Measurements from ENCODE around the gene TBCD. TPM values are rescaled to one million over a fixed set of nuclear protein-coding genes. Genes with fewer than 3 reads are reported as not detected.

TBCD gene
- total and polyA plus RNA-seq, 5 experiments from 2014 or later, result 41.2 to 170 (median 91.9) TPM

DNA sequence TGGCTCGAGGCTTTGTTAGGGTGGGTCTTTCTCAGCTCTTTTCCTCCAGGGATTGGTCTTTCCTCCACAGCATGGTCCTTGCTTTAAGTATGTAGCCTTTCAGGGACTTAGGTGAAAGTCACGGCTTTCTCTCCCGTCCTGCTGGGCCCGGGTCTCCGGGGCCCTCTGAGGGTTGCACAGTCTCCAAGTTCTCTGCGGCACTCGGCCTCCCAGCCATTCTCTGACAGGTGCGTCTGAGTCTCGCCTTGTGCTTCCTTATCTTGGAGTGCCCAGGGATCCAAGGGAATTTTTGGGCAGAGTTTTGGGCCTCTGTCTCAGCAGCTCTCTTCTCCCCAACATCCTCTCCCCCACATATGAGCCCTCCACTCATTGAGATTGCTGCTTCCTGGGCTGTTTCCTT lies 51.3 kb downstream of the TBCD start:
- Mint-ChIP-seq H3K9me3 (no peaks in the 10 kb centered on the region), H3K4me3 (no peak overlapping the region), H3K27me3 (peaks cover 0 to 1% (median 0%) of the 10 kb centered on the region in 5 donors), H3K36me3 (peaks cover 0 to 38% (median 8%) of the 10 kb centered on the region in 3 donors), H3K4me1 (peaks cover 0 to 19% (median 13%) of the 10 kb centered on the region in 4 donors), H3K27ac (peak overlapping the region in 2 of 10 donors; percentile 25 to 46)
- ATAC-seq (no peak), DNase-seq (no peak)
- POLR2A ChIA-PET, result no interaction called here

DNA sequence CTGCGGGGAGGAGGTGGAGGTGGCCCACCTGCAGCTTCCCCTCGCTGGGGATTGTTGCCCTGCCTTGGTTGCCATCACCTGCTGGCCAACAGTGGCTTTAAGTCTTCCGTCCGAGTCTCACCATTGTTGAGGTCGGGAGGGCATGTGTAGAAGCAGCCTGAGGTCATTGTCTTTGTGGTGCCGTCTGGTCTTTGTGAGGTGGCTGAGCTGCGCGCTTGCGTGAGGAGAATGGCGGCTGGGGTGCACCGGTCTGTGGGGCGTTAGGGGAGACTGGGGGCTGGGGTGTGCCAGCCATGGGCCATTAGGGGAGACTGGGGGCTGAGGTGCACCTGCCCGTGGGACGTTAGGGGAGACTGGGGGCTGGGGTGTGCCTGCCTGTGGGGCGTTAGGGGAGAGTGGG lies 51.7 kb downstream of the TBCD start:
- Mint-ChIP-seq H3K27me3 (peaks cover 0 to 1% (median 0%) of the 10 kb centered on the region in 5 donors), H3K4me1 (peaks cover 0 to 19% (median 13%) of the 10 kb centered on the region in 4 donors), H3K9me3 (no peaks in the 10 kb centered on the region), H3K4me3 (no peak overlapping the region), H3K27ac (peak overlapping the region in 1 of 10 donors; percentile 25), H3K36me3 (peaks cover 0 to 34% (median 6%) of the 10 kb centered on the region in 3 donors)
- peak in 1 of 10 donors; percentile 21 for DNase-seq
- no peak for ATAC-seq
- POLR2A ChIA-PET, result no interaction called here

DNA sequence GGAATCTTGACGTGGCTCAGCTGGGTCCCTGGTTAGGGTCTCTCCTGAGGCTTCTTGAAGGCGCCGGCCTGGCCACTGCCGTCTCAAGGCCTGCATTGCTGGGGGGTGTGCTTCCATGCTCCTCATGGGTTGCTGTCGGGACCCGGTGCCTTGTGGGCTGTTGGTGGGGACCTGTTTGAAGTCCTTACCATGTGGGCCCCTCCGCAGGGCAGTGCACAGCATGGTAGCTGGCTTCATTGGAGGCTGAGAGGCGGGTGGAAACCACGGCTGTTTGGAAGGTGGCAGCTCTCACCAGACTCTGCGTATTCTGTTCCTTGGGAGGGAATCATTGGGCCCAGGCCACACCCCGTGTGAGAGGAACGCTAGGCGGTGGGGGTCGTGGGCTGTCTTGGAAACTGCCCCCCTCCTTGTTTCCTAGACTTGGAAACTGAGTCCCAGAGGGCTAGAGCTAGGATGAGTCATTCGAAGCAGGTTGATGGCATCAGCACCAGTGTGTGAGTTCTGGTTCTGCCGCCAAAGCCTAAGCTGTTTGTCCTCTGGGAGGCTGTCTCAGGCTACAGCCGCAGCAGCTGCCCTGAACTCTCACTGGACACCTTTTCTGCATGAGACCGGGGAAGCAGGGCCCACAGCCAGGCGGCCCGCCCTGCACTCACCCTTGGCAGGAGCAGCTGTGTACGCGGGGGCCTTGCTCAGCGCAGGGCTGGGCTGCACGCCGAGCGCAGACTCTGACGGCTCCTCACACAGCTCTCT lies 52.8 kb downstream of the TBCD start:
- no peak overlapping the region for H3K4me3 Mint-ChIP-seq
- H3K36me3 Mint-ChIP-seq, result peaks cover 0 to 28% (median 6%) of the 10 kb centered on the region in 3 donors
- no peaks in the 10 kb centered on the region for H3K9me3 Mint-ChIP-seq
- peaks cover 0 to 1% (median 0%) of the 10 kb centered on the region in 5 donors for H3K27me3 Mint-ChIP-seq
- DNase-seq (peak in 1 of 10 donors; percentile 49), ATAC-seq (no peak)
- peaks cover 0 to 19% (median 13%) of the 10 kb centered on the region in 4 donors for H3K4me1 Mint-ChIP-seq
- peak overlapping the region in 1 of 10 donors; percentile 8 for H3K27ac Mint-ChIP-seq
- POLR2A ChIA-PET, result no interaction called here

DNA sequence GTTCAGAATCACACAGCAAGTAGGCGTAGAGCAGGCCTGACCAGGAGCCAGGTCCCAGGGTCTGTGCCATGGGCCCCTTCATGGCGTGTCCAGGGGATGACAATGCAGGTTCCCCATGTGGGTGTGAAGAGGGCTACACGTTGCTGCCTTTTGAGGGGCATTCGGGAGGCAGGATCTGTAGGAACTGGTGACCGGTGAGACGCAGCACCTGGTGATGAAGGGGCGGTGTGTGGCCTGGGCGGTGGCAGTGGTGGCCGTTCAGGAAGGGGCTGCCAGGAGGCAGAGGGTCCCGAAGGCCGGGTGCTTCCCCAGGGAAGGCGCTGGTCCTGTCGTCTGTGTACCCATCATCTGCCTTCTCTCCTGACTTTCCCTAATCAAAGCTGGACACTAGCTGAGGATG lies 53.4 kb downstream of the TBCD start:
- H3K36me3 Mint-ChIP-seq, result peaks cover 0 to 27% (median 4%) of the 10 kb centered on the region in 3 donors
- H3K27me3 Mint-ChIP-seq, result peaks cover 0 to 1% (median 0%) of the 10 kb centered on the region in 5 donors
- H3K27ac Mint-ChIP-seq, result no peak overlapping the region
- no peaks in the 10 kb centered on the region for H3K9me3 Mint-ChIP-seq
- DNase-seq, result no peak
- POLR2A ChIA-PET, result no interaction called here
- no peak overlapping the region for H3K4me3 Mint-ChIP-seq
- H3K4me1 Mint-ChIP-seq, result peaks cover 0 to 19% (median 11%) of the 10 kb centered on the region in 4 donors
- no peak for ATAC-seq

DNA sequence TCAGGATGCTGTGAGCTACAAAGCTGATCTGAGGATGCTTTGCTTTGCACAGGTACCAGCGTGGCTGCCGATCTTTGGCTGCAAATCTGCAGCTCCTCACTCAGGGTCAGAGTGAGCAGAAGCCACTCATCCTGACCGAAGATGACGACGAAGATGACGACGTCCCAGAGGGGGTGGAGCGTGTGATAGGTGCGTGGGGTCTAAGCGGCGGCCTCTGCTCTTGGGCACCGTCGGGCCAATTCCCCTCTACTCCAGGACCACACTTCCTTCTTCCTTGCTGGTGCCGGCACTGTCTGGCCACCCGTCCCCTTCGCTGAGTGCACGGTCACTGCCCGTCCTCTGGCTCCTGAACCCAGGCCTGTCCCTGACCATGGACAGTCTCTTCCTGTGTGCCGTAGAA lies 54.0 kb downstream of the TBCD start:
- POLR2A ChIA-PET, result no interaction called here
- Mint-ChIP-seq H3K27me3 (peaks cover 0 to 1% (median 0%) of the 10 kb centered on the region in 5 donors), H3K4me1 (peaks cover 0 to 19% (median 11%) of the 10 kb centered on the region in 4 donors), H3K9me3 (no peaks in the 10 kb centered on the region), H3K27ac (peak overlapping the region in 2 of 10 donors; percentile 71 to 80), H3K4me3 (no peak overlapping the region), H3K36me3 (peaks cover 0 to 28% (median 4%) of the 10 kb centered on the region in 3 donors)
- DNase-seq (peak in 1 of 10 donors; percentile 44), ATAC-seq (no peak)

DNA sequence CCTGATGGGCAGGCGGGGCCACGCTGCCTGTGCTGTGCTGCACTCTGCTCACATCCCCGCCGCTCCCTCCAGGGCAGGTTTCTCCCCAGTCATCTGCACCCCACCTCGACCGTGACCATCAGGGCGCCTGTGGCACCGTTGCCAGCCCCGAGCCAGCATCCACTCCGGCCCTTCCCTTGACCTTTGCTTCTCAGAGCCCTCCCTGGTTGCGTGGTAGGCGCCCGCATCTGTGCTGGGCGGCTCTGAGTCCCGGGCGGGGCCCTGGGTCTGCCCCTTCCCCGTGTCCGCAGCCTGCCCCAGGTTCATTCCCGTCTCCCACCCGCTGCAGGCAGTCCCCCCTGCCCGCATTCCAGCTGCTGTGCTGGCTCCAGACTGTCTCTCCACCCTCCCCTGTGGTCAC lies 54.8 kb downstream of the TBCD start:
- ATAC-seq (no peak), DNase-seq (peak in 1 of 10 donors; percentile 36)
- H3K4me1 Mint-ChIP-seq, result peaks cover 0 to 13% (median 7%) of the 10 kb centered on the region in 4 donors
- POLR2A ChIA-PET, result no interaction called here
- peaks cover 0 to 30% (median 3%) of the 10 kb centered on the region in 3 donors for H3K36me3 Mint-ChIP-seq
- H3K4me3 Mint-ChIP-seq, result no peak overlapping the region
- H3K27me3 Mint-ChIP-seq, result peaks cover 0 to 1% (median 0%) of the 10 kb centered on the region in 5 donors
- peak overlapping the region in 1 of 10 donors; percentile 70 for H3K27ac Mint-ChIP-seq
- no peaks in the 10 kb centered on the region for H3K9me3 Mint-ChIP-seq

DNA sequence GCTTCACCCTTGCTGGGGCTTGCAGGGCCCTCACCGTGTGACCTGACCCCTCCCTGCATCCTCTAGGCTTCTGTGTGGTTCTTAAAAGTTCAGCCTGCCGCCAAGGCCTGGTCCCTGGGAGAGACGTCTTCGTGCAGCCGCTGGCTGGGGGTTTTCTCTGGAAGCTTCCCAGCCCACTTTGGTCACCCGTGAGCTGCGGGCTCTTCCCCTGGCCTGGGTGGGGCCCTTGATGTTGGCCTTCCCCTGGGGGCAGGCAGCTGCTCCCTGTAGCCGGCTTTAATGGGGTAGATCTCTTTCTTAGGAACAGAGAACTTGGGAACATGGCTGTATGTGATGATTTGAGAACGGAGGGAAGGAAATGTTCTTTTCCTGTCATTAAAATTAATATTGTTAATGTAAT lies 55.2 kb downstream of the TBCD start:
- no peak for ATAC-seq
- no peak overlapping the region for H3K4me3 Mint-ChIP-seq
- POLR2A ChIA-PET, result interaction anchor here (0.6 kb wide), 1 partner anchor 58 kb away, joined by 3 read pairs; no protein-coding TSS in a partner anchor
- H3K36me3 Mint-ChIP-seq, result peaks cover 0 to 33% (median 6%) of the 10 kb centered on the region in 3 donors
- DNase-seq, result no peak
- H3K27me3 Mint-ChIP-seq, result peaks cover 0 to 1% (median 0%) of the 10 kb centered on the region in 5 donors
- H3K9me3 Mint-ChIP-seq, result no peaks in the 10 kb centered on the region
- H3K4me1 Mint-ChIP-seq, result peaks cover 0 to 8% (median 6%) of the 10 kb centered on the region in 4 donors
- H3K27ac Mint-ChIP-seq, result peak overlapping the region in 1 of 10 donors; percentile 70

DNA sequence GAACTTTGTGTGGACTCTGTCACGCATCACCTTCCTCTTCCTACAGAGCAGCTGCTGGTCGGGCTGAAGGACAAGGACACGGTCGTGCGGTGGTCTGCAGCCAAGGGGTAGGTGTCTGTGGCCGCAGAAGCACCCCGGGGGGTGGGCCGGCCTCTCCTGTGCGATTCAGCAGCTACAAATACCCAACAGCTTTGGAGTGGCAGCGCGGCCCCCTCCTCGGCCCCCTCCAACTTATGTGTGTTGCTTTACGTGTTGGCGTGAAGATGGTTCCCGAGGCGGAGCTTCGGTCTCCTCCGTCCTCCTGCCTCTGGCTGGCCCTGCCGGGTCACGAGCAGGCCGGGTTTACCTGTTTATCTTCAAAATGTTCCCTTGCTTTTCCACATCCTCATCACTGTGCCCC lies 55.7 kb downstream of the TBCD start:
- Mint-ChIP-seq H3K27ac (peak overlapping the region in 1 of 10 donors; percentile 70), H3K4me3 (no peak overlapping the region), H3K4me1 (peaks cover 0 to 6% (median 4%) of the 10 kb centered on the region in 4 donors), H3K9me3 (no peaks in the 10 kb centered on the region), H3K27me3 (peaks cover 0 to 1% (median 0%) of the 10 kb centered on the region in 5 donors), H3K36me3 (peaks cover 0 to 33% (median 6%) of the 10 kb centered on the region in 3 donors)
- DNase-seq (peak in 1 of 10 donors; percentile 35), ATAC-seq (no peak)
- POLR2A ChIA-PET, result interaction anchor here (0.6 kb wide), 1 partner anchor 57 kb away, joined by 3 read pairs; no protein-coding TSS in a partner anchor

DNA sequence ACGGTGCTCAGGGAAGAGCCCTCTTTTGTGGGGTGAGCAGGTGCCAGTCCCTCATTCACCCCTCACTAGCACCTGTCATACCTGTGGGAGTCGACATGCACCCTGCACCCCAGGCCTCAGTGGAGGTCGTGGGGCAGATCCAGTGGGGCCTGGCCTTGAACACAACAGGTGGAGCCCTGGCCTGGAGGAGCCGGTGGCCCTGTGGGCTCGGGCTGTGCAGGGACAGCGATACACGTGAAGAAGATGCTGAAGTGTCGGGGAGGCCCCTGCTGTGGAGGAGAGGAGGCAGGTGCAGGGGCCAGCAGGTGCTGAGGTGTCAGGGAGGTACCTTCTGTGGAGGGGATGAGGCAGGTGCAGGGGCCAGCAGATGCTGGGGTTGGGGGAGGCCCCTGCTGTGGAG lies 56.1 kb downstream of the TBCD start:
- peaks cover 0 to 6% (median 2%) of the 10 kb centered on the region in 4 donors for H3K4me1 Mint-ChIP-seq
- POLR2A ChIA-PET, result no interaction called here
- ATAC-seq, result no peak
- H3K4me3 Mint-ChIP-seq, result no peak overlapping the region
- H3K9me3 Mint-ChIP-seq, result no peaks in the 10 kb centered on the region
- peaks cover 0 to 1% (median 0%) of the 10 kb centered on the region in 5 donors for H3K27me3 Mint-ChIP-seq
- H3K36me3 Mint-ChIP-seq, result peaks cover 0 to 31% (median 4%) of the 10 kb centered on the region in 3 donors
- H3K27ac Mint-ChIP-seq, result peak overlapping the region in 1 of 10 donors; percentile 70
- DNase-seq, result no peak

DNA sequence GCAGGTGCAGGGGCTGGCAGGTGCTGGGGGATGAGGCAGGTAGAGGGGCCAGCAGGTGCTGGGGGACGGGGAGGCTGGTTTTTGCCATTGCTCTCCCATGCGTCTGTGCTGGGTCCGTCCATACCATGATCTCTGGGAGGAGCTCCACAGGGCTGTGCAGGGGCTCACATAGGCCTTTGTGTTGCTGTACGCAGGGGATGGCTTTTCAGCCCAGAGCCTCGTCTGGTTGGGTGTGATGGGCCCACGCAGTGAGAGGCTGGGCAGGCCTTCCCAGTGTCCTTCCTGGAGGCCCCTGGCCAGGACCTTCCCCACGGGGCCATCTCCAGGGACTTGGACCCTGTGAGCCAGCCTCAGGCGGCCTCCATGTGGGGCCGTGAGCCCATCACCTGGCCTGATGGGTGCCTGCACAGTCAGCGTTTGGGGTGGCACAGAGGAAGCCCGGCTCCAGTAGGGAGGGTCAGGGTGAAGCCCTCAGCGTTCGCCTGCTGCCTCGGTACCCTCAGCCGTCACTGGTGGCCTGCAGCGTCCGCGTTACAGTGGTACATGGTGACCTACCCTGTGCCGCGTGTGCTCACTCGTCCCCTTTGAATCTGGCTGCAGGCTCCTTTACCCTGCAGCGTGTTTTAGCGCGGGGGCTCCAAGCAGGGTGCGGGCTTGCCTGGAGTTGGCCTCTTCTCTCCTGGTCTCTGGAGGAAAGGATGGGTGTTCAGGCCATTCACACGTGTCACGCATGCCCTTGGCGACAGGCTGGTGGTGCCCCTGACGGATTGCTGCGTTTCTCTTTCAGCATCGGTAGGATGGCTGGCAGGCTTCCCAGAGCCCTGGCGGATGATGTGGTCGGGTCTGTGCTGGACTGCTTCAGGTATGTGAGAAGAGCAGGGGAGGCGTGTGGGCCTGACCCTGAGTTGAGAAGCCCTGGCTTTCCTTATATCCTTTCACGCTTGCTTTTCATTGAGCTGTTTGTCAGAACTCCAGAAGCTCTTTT lies 57.3 kb downstream of the TBCD start:
- H3K4me3 Mint-ChIP-seq, result no peak overlapping the region
- H3K36me3 Mint-ChIP-seq, result peaks cover 0 to 39% (median 10%) of the 10 kb centered on the region in 3 donors
- DNase-seq (peak in 1 of 10 donors; percentile 53), ATAC-seq (no peak)
- POLR2A ChIA-PET, result no interaction called here
- peaks cover 0 to 3% (median 0%) of the 10 kb centered on the region in 4 donors for H3K4me1 Mint-ChIP-seq
- H3K27me3 Mint-ChIP-seq, result peaks cover 0 to 1% (median 0%) of the 10 kb centered on the region in 5 donors
- H3K27ac Mint-ChIP-seq, result peak overlapping the region in 1 of 10 donors; percentile 48
- no peaks in the 10 kb centered on the region for H3K9me3 Mint-ChIP-seq

DNA sequence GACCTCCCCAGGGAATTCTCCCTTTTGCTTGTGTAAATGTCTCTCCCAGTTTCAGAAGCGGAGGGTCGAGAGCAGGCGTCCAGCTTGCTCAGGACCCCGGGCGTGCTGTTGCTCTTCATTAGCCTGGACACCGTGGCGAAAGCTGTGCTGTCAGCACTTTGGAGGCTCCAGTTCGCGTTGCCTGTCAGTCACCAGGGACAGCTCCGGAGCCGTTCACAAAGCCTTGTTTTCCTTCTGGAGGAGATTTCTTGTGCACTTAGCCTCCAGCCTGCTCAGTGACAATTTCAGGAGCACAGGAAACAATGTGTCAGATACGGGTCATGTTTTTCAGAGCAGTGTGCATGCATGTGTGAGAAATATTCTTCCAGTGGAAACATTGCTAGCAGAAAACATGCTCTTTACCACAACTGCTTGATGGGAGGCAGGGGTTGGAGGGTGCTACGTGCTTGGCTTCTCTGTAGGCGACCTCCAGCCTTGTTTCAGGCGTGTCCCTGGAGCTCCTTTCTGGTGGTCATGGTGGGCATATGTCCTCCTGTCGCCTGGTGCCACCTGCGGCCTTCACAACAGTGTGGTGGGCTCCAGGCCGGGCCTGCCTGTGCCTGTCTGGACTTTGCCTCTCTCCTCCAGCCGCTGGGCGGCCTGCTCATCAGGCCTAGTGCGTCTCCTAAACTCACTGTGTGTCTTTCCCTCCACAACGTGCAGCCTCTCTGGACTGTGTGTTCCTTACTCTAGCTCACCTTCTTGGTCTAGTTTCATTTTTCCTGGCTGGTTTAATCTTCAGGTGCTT lies 59.0 kb downstream of the TBCD start:
- H3K36me3 Mint-ChIP-seq, result peaks cover 0 to 53% (median 21%) of the 10 kb centered on the region in 3 donors

More for the DNA sequence above, 59.0 kb downstream of the TBCD start:
- no peak overlapping the region for H3K4me3 Mint-ChIP-seq
- H3K27me3 Mint-ChIP-seq, result peaks cover 0 to 1% (median 0%) of the 10 kb centered on the region in 5 donors
- H3K4me1 Mint-ChIP-seq, result peaks cover 6 to 14% (median 9%) of the 10 kb centered on the region in 4 donors
- no peaks in the 10 kb centered on the region for H3K9me3 Mint-ChIP-seq
- POLR2A ChIA-PET, result no interaction called here
- DNase-seq (peak in 1 of 10 donors; percentile 38), ATAC-seq (no peak)
- peak overlapping the region in 2 of 10 donors; percentile 15 to 48 for H3K27ac Mint-ChIP-seq
